ENCODE measurements around the gene GNB4. TPM values are rescaled to one million over a fixed set of nuclear protein-coding genes. Genes with fewer than 3 reads are reported as not detected.

Gene GNB4
- total RNA-seq, 2 experiments from 2014 or later = 6.9 to 7.4 TPM

Other genes with a start within 250 kb of the GNB4 start
- 1 to 10 TPM in 1 of 2 experiments, under 1 TPM in 1; 0.60 to 1.1 TPM for gene KCNMB3, start 200.4 kb downstream of the GNB4 start, total RNA-seq
- 10 to 100 TPM; 28.0 to 34.7 TPM for gene ZNF639, start 128.4 kb downstream of the GNB4 start, total RNA-seq
- gene MFN1, start 103.8 kb downstream of the GNB4 start, total RNA-seq = 10 to 100 TPM; 36.3 to 36.9 TPM
- gene ACTL6A, start 111.5 kb upstream of the GNB4 start, total RNA-seq = 10 to 100 TPM; 88.7 to 89.5 TPM
- 10 to 100 TPM; 32.5 to 37.2 TPM for gene MRPL47, start 153.2 kb upstream of the GNB4 start, total RNA-seq
- gene NDUFB5, start 153.3 kb upstream of the GNB4 start, total RNA-seq = 10 to 100 TPM; 78.4 to 91.7 TPM
- gene USP13, start 201.6 kb upstream of the GNB4 start, total RNA-seq = 10 to 100 TPM in 1 of 2 experiments, 1 to 10 TPM in 1; 9.6 to 10.3 TPM

Measured in activated CD4-positive, alpha-beta T cell treated with anti-CD3 and anti-CD28 coated beads, Interleukin-2, amount 10 ng/mL, durations not matched to agents 7 days and 5 days (primary cell).